HCT116 (cell line): ENCODE data around the gene FRMD3. TPM values are rescaled to one million over a fixed set of nuclear protein-coding genes. Genes with fewer than 3 reads are reported as not detected.

Experiments
- ATAC-seq: fragments of 200-7000 bp; cut with Tn5 transposase; 2 replicates; pipeline ENCODE4 v1.9.1; 2020; ENCODE audit warnings: mild to moderate bottlenecking, moderate library complexity
- BruUV-seq: library from RNA; stranded (reverse); fragments of 400-500 nt; replicated peaks from 2 replicates; lab custom pipeline; 2021; lab: Mats Ljungman, UMichigan
- CTCF ChIA-PET: fragments of 300-600 bp; sonication (Branson Sonifier 250); formaldehyde crosslinking; loops from one replicate; lab custom pipeline; 2021; ENCODE audit warnings: antibody characterized with exemption; lab: Charles Lee
- POLR2A ChIA-PET: fragments of 300-600, 350-600 bp; sonication (Branson Sonifier 250); formaldehyde crosslinking; loops from one replicate; lab custom pipeline; 2021; ENCODE audit warnings: antibody characterized with exemption; lab: Charles Lee
- RAD21 ChIA-PET, 2 experiments: fragments of 300-600 bp; sonication (Branson Sonifier 250); formaldehyde crosslinking; loops; one replicate each; lab custom pipeline; 2023; ENCODE audit warnings: low total read pairs in 2 of 2; ENCODE audit not compliant: uncharacterized antibody in 2 of 2, unreplicated experiment in 2 of 2, low non-redundant PET in 1 of 2; lab: Charles Lee
- DNase-seq: peaks from one replicate; pipeline ENCODE4 v3.0.0-alpha.2; 2010; ENCODE audit warnings: low read depth, low spot score
- H2AFZ ChIP-seq: fragments of 200-600 bp; shearing (Covaris generic), sonication (generic); 2 replicates; pipeline ENCODE4 v1.6.1; 2017; ENCODE audit warnings: low read depth, mixed run types, mixed read lengths, antibody characterized with exemption, low read length; ENCODE audit not compliant: poor library complexity, severe bottlenecking
- H3K27ac ChIP-seq: 2 replicates; pipeline ENCODE4 v1.5.1; 2012; ENCODE audit warnings: low read depth, low read length
- H3K27me3 ChIP-seq: fragments of 200-600 bp; sonication (generic); 2 replicates; pipeline ENCODE4 v1.6.1; 2016; ENCODE audit warnings: mixed run types, low read length, mixed read lengths; ENCODE audit not compliant: insufficient read depth
- H3K36me3 ChIP-seq, 2 experiments: fragments of 200-500 bp in 1 of 2; fragments of 200-600 bp in 1 of 2; sonication (Bioruptor generic) in 1 of 2; sonication (generic) in 1 of 2; 2 replicates each; pipeline versions ENCODE4 v1.5.1 to v1.6.1; 2014 to 2016; ENCODE audit warnings: low read length in 2 of 2, inconsistent platforms in 1 of 2, mixed read lengths in 1 of 2, mixed run types in 1 of 2; ENCODE audit not compliant: insufficient read depth in 2 of 2, control insufficient read depth in 1 of 2
- H3K4me1 ChIP-seq, 2 experiments: fragments of 200-600 bp in 1 of 2; sonication (generic) in 1 of 2; 2 replicates each; pipeline versions ENCODE4 v1.5.1 to v1.6.1; 2012 to 2017; ENCODE audit warnings: low read length in 2 of 2, inconsistent platforms in 1 of 2, mild to moderate bottlenecking in 1 of 2, mixed read lengths in 1 of 2, mixed run types in 1 of 2, moderate library complexity in 1 of 2; ENCODE audit not compliant: insufficient read depth in 2 of 2, control insufficient read depth in 1 of 2
- H3K4me2 ChIP-seq: fragments of 200-600 bp; sonication (generic); 2 replicates; pipeline ENCODE4 v1.6.1; 2017; ENCODE audit warnings: mixed run types, low read length, mixed read lengths
- H3K4me3 ChIP-seq, 2 experiments: fragments of 200-600 bp in 1 of 2; sonication (generic) in 1 of 2; replicated peaks in 1 of 2; 2 replicates each; pipeline ENCODE4 v1.5.1; 2011 to 2016; ENCODE audit warnings: low read length in 2 of 2, control low read depth in 1 of 2, low read depth in 1 of 2, mild to moderate bottlenecking in 1 of 2, mixed read lengths in 1 of 2, mixed run types in 1 of 2
- H3K79me2 ChIP-seq: fragments of 200-600 bp; sonication (generic); 2 replicates; pipeline ENCODE4 v1.6.1; 2017; ENCODE audit warnings: mild to moderate bottlenecking, mixed run types, low read length, moderate library complexity, mixed read lengths; ENCODE audit not compliant: insufficient read depth
- H3K9ac ChIP-seq: fragments of 200-600 bp; sonication (generic); 2 replicates; pipeline ENCODE4 v1.6.1; 2016; ENCODE audit warnings: low read length, mixed read lengths
- H3K9me2 ChIP-seq: fragments of 200-600 bp; sonication (generic), shearing (Covaris generic); 2 replicates; pipeline ENCODE4 v1.6.1; 2017; ENCODE audit warnings: mixed run types, mild to moderate bottlenecking, moderate library complexity; ENCODE audit not compliant: insufficient read depth
- H3K9me3 ChIP-seq, 2 experiments: fragments of 200-500 bp in 1 of 2; fragments of 200-600 bp in 1 of 2; sonication (Bioruptor generic) in 1 of 2; sonication (generic) in 1 of 2; 2 replicates each; pipeline ENCODE4 v1.6.1; 2014 to 2017; ENCODE audit warnings: low read length in 2 of 2, mixed read lengths in 2 of 2, inconsistent platforms in 1 of 2, low read depth in 1 of 2, mild to moderate bottlenecking in 1 of 2, mixed run types in 1 of 2, moderate library complexity in 1 of 2; ENCODE audit not compliant: control insufficient read depth in 1 of 2, insufficient read depth in 1 of 2
- H4K20me1 ChIP-seq: fragments of 200-600 bp; sonication (generic), shearing (Covaris generic); 2 replicates; pipeline ENCODE4 v1.6.1; 2017; ENCODE audit warnings: mixed run types, mild to moderate bottlenecking, moderate library complexity; ENCODE audit not compliant: insufficient read depth
- ATF3 ChIP-seq: IDR thresholded peaks from 2 replicates; pipeline ENCODE4 v1.6.1; 2012
- CBX3 ChIP-seq: IDR thresholded peaks from 2 replicates; pipeline ENCODE4 v1.6.1; 2012; ENCODE audit warnings: low read depth
- CEBPB ChIP-seq: IDR thresholded peaks from 2 replicates; pipeline ENCODE4 v1.6.1; 2012; ENCODE audit warnings: low read depth
- CTCF ChIP-seq, 3 experiments: fragments of 200-600 bp in 1 of 3; sonication (generic) in 1 of 3; IDR thresholded peaks in 2 of 3; conservative IDR thresholded peaks in 1 of 3; 2 replicates each; pipeline ENCODE4 v1.5.1; 2012 to 2017; ENCODE audit warnings: low read depth in 2 of 3, low read length in 2 of 3, antibody characterized with exemption in 1 of 3, borderline replicate concordance in 1 of 3, control low read depth in 1 of 3, mild to moderate bottlenecking in 1 of 3, mixed read lengths in 1 of 3, mixed run types in 1 of 3, moderate library complexity in 1 of 3; ENCODE audit not compliant: insufficient read depth in 1 of 3
- EGR1 ChIP-seq: IDR thresholded peaks from 2 replicates; pipeline ENCODE4 v1.6.1; 2012; ENCODE audit warnings: low read depth
- EZH2 ChIP-seq: fragments of 200-600 bp; sonication (generic); IDR thresholded peaks from 2 replicates; pipeline ENCODE4 v1.6.1; 2017; ENCODE audit warnings: antibody characterized with exemption, mixed run types
- EZH2phosphoT487 ChIP-seq: fragments of 200-600 bp; IDR thresholded peaks from 2 replicates; pipeline ENCODE4 v1.6.1; 2018; ENCODE audit warnings: antibody characterized with exemption, borderline replicate concordance
- FOSL1 ChIP-seq: IDR thresholded peaks from 2 replicates; pipeline ENCODE4 v1.6.1; 2012; ENCODE audit warnings: low read depth
- MAX ChIP-seq: IDR thresholded peaks from 2 replicates; pipeline ENCODE4 v1.6.1; 2012
- POLR2A ChIP-seq: IDR thresholded peaks from 2 replicates; pipeline ENCODE4 v1.7.0; 2011; ENCODE audit warnings: borderline replicate concordance; ENCODE audit not compliant: insufficient read depth, insufficient read length; ENCODE audit errors: extremely low read depth
- POLR2AphosphoS5 ChIP-seq: IDR thresholded peaks from 2 replicates; pipeline ENCODE4 v1.6.1; 2011; ENCODE audit warnings: mild to moderate bottlenecking, low read depth, low read length, moderate library complexity
- RAD21 ChIP-seq: IDR thresholded peaks from 2 replicates; pipeline ENCODE4 v1.6.1; 2012; ENCODE audit warnings: low read depth, mild to moderate bottlenecking
- REST ChIP-seq: IDR thresholded peaks from 2 replicates; pipeline ENCODE4 v1.6.1; 2012; ENCODE audit warnings: low read depth
- SIN3A ChIP-seq: IDR thresholded peaks from 2 replicates; pipeline ENCODE4 v1.6.1; 2012; ENCODE audit warnings: low read depth
- SP1 ChIP-seq: IDR thresholded peaks from 2 replicates; pipeline ENCODE4 v1.6.1; 2012; ENCODE audit warnings: low read depth
- TCF7L2 ChIP-seq: IDR thresholded peaks from 2 replicates; pipeline ENCODE4 v1.7.0; 2011; ENCODE audit warnings: borderline replicate concordance, inconsistent platforms; ENCODE audit not compliant: insufficient read depth, insufficient read length; ENCODE audit errors: extremely low read depth
- ZFX ChIP-seq: fragments of 450-650 bp; IDR thresholded peaks from 2 replicates; pipeline ENCODE4 v1.6.1; 2017
- ZNF274 ChIP-seq: fragments of 200-500 bp; sonication (Bioruptor generic); IDR thresholded peaks from 2 replicates; pipeline ENCODE4 v1.6.1; 2014; ENCODE audit warnings: mild to moderate bottlenecking, low read depth, low read length, inconsistent platforms
- intact Hi-C: fragments of 100-400 bp; cut with micrococcal nuclease; formaldehyde crosslinking; loops from 2 replicates; pipeline ENCODE4 v1.10.0; 2022
- total RNA-seq: library from RNA; stranded (reverse); gene quantifications from one replicate; pipeline ENCODE4 v1.2.1, GENCODE V29; 2021; ENCODE audit not compliant: unreplicated experiment

FRMD3 gene
- total RNA-seq, 1 experiment from 2014 or later = 0.89 TPM

GRCh38 chr9:83420486-83420885 lies 117.7 kb downstream of the FRMD3 start (continued):
- TF ChIP-seq MAX (no peak), ZFX (no peak), SP1 (no peak), RAD21 (no peak), EGR1 (no peak), POLR2AphosphoS5 (no peak), ZNF274 (no peak), SIN3A (no peak), CBX3 (no peak), TCF7L2 (no peak), FOSL1 (no peak), REST (no peak)

GRCh38 chr9:83419961-83420360 lies 118.2 kb downstream of the FRMD3 start:
- H3K9me3 ChIP-seq = no peaks in the 10 kb centered on the region
- DNase-seq = no peak
- H3K4me1 ChIP-seq = no peaks in the 10 kb centered on the region
- intact Hi-C loops = no loop called here
- no peak for ATAC-seq
- H3K9me2 ChIP-seq = no peaks in the 10 kb centered on the region
- H3K27me3 ChIP-seq = no peaks in the 10 kb centered on the region
- no peak overlapping the region for H3K4me2 ChIP-seq
- H3K27ac ChIP-seq = no peak overlapping the region
- H3K79me2 ChIP-seq = no peaks in the 10 kb centered on the region
- no peak overlapping the region for H3K9ac ChIP-seq
- ChIA-PET RAD21 (no interaction called here), CTCF (no interaction called here), POLR2A (no interaction called here)
- no peaks in the 10 kb centered on the region for H4K20me1 ChIP-seq
- BruUV-seq = no TSS peak
- H3K36me3 ChIP-seq = no peaks in the 10 kb centered on the region
- no peak overlapping the region for H3K4me3 ChIP-seq
- H2AFZ ChIP-seq = no peak overlapping the region
- TF ChIP-seq SP1 = no peak
- TF ChIP-seq EGR1 = no peak
- no peak for TF ChIP-seq MAX
- no peak for TF ChIP-seq POLR2A
- TF ChIP-seq ZFX = no peak
- no peak for TF ChIP-seq EZH2
- no peak for TF ChIP-seq CEBPB
- TF ChIP-seq EZH2phosphoT487 = no peak
- TF ChIP-seq ATF3 = no peak
- no peak for TF ChIP-seq CTCF (IDR thresholded peaks at IDR 0.05 in 2 of 3, conservative IDR thresholded peaks at IDR 0.05 in 1 of 3; ENCODE audit: borderline replicate concordance in 1 of 3, insufficient read depth in 1 of 3, low read depth in 2 of 3, low read length in 2 of 3)
- no peak for TF ChIP-seq FOSL1
